NB4 (cell line): ENCODE measurements around the gene PTPRG.

Experiments
- CTCF ChIP-seq: IDR thresholded peaks from one replicate; pipeline ENCODE4 v1.5.1; 2012; ENCODE audit warnings: low read depth, low read length
- POLR2A ChIP-seq: IDR thresholded peaks from 2 replicates; pipeline ENCODE4 v1.6.1; 2011; ENCODE audit warnings: mild to moderate bottlenecking; ENCODE audit not compliant: insufficient read length; ENCODE audit errors: extremely low read depth

DNA sequence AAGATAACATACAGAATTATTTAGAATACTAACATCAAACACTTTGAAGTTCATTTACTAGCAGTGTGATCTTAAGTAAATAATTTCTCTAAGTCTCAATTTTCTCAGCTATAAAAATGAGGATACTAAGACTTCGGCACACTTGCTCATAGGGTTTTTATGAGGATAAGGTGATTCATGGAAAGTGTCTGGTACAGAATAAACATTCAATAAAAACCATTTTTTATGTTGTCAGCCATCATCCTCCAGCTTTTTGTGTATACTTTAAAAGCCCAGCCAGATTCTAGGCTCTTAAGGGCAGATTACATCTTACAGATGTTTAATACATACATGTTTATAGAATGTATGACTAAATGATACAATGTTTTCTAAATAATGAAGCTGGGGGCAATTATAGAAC lies 755.2 kb downstream of the PTPRG start:
- no peak for TF ChIP-seq CTCF
- no peak for TF ChIP-seq POLR2A
